GM23338 (cell line): ENCODE measurements around the gene GTSF1L.

Experiments used
- CREB1 ChIP-seq: fragments of 250-450 bp; sonication (Bioruptor Pico); IDR thresholded peaks from 2 replicates; pipeline ENCODE4 v1.5.0; 2020; ENCODE audit warnings: low read depth, mild to moderate bottlenecking, moderate library complexity
- CTCF ChIP-seq, 2 experiments: fragments of 200-600 bp in 1 of 2; sonication (generic) in 1 of 2; conservative IDR thresholded peaks; 2 replicates each; pipeline versions ENCODE4 v1.5.1 to v1.6.1; 2016 to 2017; ENCODE audit warnings: antibody characterized with exemption in 2 of 2, low read depth in 2 of 2, mild to moderate bottlenecking in 2 of 2, moderate library complexity in 1 of 2
- ETS1 ChIP-seq: IDR thresholded peaks from 2 replicates; pipeline ENCODE4 v1.6.1; 2016; ENCODE audit warnings: antibody characterized with exemption
- EZH2 ChIP-seq: fragments of 200-600 bp; sonication (generic); IDR thresholded peaks from one replicate; pipeline ENCODE4 v1.8.0; 2017; ENCODE audit warnings: antibody characterized with exemption, mild to moderate bottlenecking, low read depth; ENCODE audit not compliant: unreplicated experiment
- EZH2phosphoT487 ChIP-seq: fragments of 200-600 bp; sonication (generic); IDR thresholded peaks from one replicate; pipeline ENCODE4 v1.8.1; 2018; ENCODE audit warnings: antibody characterized with exemption; ENCODE audit not compliant: unreplicated experiment
- JUNB ChIP-seq: IDR thresholded peaks from one replicate; pipeline ENCODE4 v1.6.1; 2016; ENCODE audit warnings: antibody characterized with exemption; ENCODE audit not compliant: unreplicated experiment
- NANOG ChIP-seq: IDR thresholded peaks from 2 replicates; pipeline ENCODE4 v1.6.1; 2016; ENCODE audit warnings: antibody characterized with exemption, borderline replicate concordance
- POLR2AphosphoS5 ChIP-seq: IDR thresholded peaks from 2 replicates; pipeline ENCODE4 v1.6.1; 2016; ENCODE audit warnings: antibody characterized with exemption, low read depth
- REST ChIP-seq: IDR thresholded peaks from one replicate; pipeline ENCODE4 v1.6.1; 2018; ENCODE audit warnings: antibody characterized with exemption; ENCODE audit not compliant: unreplicated experiment
- STAT1 ChIP-seq: IDR thresholded peaks from one replicate; pipeline ENCODE4 v1.6.1; 2016; ENCODE audit warnings: antibody characterized with exemption; ENCODE audit not compliant: unreplicated experiment
- ZNF114 ChIP-seq: fragments of 250-450 bp; sonication (Bioruptor Pico); IDR thresholded peaks from 2 replicates; pipeline ENCODE4 v1.5.0; 2020; ENCODE audit warnings: mild to moderate bottlenecking, moderate library complexity

- TF ChIP-seq CTCF (conservative IDR thresholded peaks at IDR 0.05; ENCODE audit: low read depth in 2 of 2): no peak
- TF ChIP-seq EZH2phosphoT487: no peak
- TF ChIP-seq JUNB: no peak
- no peak for TF ChIP-seq POLR2AphosphoS5
- TF ChIP-seq EZH2: no peak
- no peak for TF ChIP-seq CREB1
- no peak for TF ChIP-seq REST
- no peak for TF ChIP-seq STAT1
- TF ChIP-seq ETS1: no peak
- no peak for TF ChIP-seq ZNF114 (CRISPR knock-in tag)
- no peak for TF ChIP-seq NANOG
These were observed 39.1 kb upstream of the GTSF1L start for GRCh38 chr20:43765916-43766315.
